Esophagus squamous epithelium (tissue), 4 donors: ENCODE measurements around the gene ANKRD9.

Source experiments
- CTCF ChIP-seq, 6 experiments: fragments of 450-650 bp in 4 of 6; fragments of 200-600 bp in 2 of 6; sonication (generic) in 2 of 6; IDR thresholded peaks; one replicate each; pipeline ENCODE4 v1.5.1; 2016 to 2019; ENCODE audit warnings: antibody characterized with exemption in 6 of 6, mild to moderate bottlenecking in 4 of 6, moderate library complexity in 4 of 6
- POLR2A ChIP-seq, 4 donors: fragments of 450-650 bp; IDR thresholded peaks; one replicate each; pipeline ENCODE4 v1.6.1; 2017; ENCODE audit warnings: antibody characterized with exemption in 4 of 4, mild to moderate bottlenecking in 4 of 4, moderate library complexity in 3 of 4

- TF ChIP-seq CTCF (IDR thresholded peaks at IDR 0.05) (no peak), POLR2A (IDR thresholded peaks at IDR 0.05) (no peak)
These were observed 7.0 kb downstream of the ANKRD9 start for GRCh38 chr14:102502571-102502970.
